ENCODE results near the gene GGA1.

GGA1 gene

GRCh38 chr22:37608477-37609239 is at the start of gene GGA1:
TSS of gene GGA1 (plus strand) at chr22:37608834. CDS start at chr22:37608861, 27 bp downstream.
- DNase-seq (ENCODE audit: low read depth): peak; percentile 94

- no peak for DNase-seq (ENCODE audit: low read depth)
Observed at GRCh38 chr22:37559521-37559900, 49.1 kb upstream of the GGA1 start.

DNA sequence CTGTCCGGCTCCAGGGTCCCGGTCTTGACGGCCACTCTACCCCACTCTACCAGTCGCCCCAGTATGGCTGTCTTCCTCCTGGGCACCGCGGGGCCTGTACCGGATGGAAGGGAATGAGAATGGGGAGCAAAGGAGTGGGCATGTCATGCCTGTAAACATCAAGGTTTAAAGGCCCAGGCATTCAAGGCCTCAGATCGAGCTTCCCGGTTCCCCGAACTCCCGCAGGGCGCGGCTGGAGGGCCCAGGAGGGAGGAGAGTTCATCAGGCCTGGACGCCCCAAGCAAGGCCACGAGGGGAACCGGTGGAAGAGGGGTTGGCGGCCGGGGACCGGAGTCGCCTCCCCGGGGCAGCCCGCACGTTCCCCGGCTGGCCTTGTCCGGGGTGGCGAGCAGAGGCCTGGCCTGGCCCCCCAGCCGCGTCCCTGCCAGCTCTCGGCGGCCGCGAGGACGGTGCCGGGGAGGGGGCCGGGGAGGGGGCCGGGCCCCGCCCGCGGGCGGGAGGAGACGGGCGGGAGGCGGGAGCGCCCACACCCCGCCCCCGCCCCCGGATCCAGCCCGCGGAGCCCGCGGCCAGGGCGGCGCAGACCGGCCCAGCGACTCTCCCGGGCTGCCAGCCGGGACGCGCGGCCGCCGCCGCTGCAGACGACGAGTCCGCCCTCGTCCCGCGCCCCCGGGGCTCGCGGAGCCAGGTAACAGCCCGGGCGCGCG is 48.6 kb upstream of the GGA1 start, which contains the start of gene CDC42EP1:
Gene CDC42EP1 (plus strand): TSS at position 580 of the 707 bp plus-strand sequence. CDS start 5,870 bp downstream, outside the sequence.
- DNase-seq (ENCODE audit: low read depth): no peak

GRCh38 chr22:37560608-37561211 is 47.9 kb upstream of the GGA1 start:
- no peak for DNase-seq (ENCODE audit: low read depth)

DNA sequence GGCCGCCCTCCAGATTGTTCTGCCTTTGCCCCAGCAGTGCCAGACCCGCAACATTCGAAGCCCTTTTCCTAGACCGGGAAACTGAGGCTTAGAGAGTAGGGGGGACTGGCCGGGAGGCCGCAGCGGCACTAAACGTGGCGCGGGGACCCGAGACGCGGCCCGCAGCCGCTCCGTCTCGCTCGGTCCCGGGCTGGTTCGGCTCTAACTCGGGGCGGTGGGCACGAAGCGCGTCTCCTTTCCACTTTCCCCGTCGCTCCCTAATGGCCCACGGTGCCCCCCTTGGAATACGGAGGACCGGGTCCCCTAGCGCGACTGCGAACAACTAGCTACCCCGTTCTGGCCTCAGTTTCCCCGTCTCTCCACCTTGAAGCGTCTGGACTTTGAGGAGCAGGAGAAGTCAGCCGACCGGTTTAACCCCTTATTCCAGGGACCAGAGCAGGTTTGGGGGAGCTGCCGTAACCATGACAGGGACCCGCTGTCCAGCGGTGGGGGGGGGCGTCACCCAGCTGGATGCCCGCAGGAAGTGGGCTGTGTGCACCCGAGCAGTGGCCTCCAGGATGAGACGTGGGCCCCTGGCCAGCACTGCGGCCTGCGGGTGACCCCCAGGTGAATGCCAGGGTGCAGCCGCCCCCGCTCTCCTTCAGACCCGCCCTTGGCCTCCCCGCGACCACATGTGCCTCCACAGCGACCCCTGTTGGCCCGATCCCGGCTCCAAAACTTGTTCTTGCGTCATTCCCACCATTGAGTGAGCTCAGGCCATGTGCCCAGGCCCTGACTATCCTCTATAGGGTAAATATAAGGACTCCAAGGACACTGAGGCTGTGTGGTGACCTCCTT is 47.2 kb upstream of the GGA1 start:
- peak; percentile 47 for DNase-seq (ENCODE audit: low read depth)

DNA sequence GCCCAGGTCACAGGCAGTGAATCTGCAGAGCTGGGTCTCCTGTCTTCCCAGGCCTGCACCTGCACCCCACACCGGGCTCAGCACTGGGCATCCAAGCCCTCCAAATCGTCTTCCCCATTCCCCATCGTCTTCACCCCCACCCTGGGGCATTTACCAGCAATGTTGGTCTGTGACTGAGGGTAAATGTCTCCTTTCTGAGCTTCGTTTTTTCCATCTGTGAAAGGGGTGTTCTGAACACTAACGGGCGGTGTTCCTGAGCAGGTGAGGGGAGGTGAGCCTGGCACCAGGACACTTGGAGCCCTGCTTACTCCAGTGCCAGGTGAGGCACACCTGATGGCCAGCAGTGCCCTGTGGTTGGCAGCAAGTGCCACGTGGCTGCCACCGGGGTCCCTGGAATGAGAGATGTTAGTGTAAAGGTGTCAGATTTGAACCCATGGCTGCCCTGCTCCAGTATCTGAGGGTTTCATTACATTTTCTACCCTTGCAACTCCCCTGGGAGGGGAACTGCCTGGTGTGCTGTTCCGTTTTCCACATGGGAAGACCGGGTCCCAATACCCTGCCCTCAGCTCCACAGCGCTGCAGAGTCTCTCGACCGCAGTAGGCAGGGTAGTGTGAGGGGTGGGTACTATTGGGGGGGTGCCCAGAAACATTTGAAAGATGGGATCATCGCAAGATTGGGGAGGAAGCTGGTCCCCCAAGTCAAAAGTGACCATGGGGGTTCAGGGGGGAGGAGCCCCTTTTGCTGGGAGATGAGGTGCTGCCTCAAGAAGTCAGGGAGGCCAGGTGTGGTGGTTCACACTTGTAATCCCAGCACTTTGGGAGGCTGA is 46.4 kb upstream of the GGA1 start:
- no peak for DNase-seq (ENCODE audit: low read depth)

DNA sequence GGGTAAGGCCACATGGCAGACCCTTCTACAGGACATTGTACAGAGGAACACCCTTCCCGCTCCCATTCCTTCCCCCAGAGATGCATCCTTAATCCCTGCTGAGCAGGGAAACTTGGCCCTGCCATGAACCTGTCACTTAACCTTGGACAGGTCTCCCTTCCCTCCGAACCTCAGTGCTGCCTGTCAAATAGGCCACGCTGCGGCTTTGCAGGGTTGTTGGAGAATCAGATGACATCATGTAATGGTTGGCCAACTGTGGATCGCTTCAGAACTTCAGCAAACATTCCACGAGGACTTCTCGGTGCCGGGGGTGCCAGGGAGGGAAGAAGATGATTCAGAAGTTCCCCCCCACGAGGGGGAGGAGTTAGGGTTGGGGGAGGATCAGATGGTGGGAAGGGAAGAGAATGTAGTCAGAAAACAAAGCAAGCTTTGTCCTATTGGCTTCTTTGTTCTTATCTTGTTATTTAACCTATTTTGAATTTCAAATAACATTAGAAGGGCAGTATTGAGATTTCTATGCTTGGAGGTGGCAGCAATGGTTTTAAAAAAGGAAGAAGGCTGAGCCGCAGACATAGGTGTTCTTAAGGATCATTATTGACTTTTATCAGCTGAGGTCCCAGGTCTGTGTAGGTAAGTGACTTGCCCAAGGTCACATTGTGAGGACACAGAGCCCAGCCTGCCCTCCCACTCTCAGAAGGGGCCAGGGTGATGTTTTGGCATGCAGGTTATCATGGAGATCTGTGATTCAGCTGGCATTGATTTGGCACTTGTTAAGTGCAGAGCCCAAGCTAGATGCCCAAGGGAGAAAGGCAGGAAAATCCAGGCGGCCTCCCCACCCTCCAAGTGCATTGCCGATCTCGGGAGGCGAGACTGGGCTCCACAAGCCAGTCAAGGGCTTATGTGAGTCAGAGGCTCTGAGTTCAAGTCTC is 45.2 kb upstream of the GGA1 start:
- DNase-seq (ENCODE audit: low read depth): no peak

GRCh38 chr22:37564111-37564711 is 44.4 kb upstream of the GGA1 start:
- no peak for DNase-seq (ENCODE audit: low read depth)

GRCh38 chr22:37565830-37566229 is 42.8 kb upstream of the GGA1 start:
- DNase-seq (ENCODE audit: low read depth): no peak

DNA sequence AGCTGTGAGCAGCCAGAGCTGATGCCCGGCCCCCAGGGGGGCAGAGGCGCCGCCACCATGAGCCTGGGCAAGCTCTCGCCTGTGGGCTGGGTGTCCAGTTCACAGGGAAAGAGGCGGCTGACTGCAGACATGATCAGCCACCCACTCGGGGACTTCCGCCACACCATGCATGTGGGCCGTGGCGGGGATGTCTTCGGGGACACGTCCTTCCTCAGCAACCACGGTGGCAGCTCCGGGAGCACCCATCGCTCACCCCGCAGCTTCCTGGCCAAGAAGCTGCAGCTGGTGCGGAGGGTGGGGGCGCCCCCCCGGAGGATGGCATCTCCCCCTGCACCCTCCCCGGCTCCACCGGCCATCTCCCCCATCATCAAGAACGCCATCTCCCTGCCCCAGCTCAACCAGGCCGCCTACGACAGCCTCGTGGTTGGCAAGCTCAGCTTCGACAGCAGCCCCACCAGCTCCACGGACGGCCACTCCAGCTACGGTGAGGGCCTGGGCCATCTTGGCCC is 42.3 kb upstream of the GGA1 start:
- DNase-seq (ENCODE audit: low read depth): peak; percentile 22

DNA sequence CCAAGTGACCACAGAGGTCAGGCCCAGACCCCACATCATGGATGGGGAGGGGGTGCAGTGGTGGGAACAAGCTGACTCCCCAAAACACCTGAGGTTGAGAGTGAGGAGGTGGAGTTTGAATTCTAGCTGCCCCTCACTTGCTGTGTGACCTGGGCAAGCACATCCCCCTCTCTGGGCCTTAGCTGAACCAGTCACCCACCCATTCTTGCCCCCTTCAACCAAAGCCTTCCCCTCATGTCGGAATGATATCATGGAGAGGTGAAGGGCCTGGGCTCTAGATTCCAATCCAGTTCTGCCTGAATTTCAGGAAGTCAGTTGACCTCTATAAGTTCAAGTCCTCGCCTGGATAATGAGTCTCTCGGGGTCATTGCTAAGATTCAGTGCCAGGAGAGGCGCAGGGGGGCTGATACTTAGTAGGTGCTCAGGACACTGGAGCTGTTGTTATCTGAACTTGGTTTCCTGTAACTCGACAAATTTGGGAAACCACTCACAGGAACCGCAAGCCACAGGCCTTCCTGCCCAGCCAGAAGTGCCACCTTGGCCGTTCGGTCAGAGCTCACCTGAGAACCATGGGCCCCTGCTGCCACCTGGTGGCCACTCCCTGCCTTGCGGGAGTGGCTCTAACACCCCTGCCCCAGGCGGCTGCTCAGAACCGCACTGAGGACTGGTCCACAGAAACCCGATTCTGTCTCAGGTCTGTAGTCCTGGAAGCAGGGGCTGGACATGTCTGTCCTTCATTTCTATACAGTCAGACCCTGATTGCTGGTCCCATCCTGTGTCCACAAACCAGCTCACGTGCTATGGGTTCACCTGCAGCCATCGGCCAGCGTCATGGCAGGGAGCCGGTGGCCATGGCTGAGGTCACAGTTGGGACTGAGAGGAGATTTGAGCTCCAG is 41.5 kb upstream of the GGA1 start:
- DNase-seq (ENCODE audit: low read depth): peak; percentile 84

GRCh38 chr22:37568012-37568411 is 40.6 kb upstream of the GGA1 start:
- DNase-seq (ENCODE audit: low read depth): no peak

GRCh38 chr22:37568448-37569008 is 40.1 kb upstream of the GGA1 start:
- no peak for DNase-seq (ENCODE audit: low read depth)

- DNase-seq (ENCODE audit: low read depth): no peak
Observed at GRCh38 chr22:37569009-37569920, 39.4 kb upstream of the GGA1 start.

DNA sequence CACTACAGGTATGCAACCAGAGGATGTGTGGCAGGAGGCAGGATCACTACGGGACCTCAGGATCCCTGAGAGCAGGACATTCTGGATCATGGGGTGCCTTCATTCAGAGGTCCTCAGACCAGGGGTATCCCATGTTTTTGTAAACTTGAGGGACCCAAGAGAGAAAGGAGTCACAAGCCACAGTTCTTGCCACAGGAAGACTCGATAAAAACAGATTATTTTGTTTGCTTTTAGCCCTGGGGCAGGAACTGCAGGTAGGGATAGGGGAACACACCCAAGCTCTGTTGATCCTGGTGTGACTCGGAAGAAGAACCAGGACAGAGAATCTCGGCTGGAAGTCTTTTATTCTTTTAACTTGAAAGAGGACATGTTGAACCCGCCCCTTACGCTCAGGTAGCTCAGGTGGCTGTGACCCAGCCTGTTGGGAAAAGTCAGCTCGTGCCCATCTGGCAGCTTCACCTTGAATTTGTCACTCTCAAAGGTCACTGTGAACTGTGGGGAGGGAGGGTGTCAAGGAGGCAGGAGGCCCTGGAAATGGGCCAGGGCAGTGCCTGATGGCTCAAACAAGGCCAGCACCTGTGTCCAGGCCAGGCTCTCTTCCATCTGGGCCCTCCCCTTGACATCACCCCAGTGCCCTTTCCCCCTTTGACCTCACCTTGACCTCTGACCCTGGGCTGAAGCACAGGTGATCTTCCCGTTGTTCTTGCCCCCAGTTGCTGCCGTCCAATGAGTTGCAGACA is 38.5 kb upstream of the GGA1 start:
- DNase-seq (ENCODE audit: low read depth): no peak

DNA sequence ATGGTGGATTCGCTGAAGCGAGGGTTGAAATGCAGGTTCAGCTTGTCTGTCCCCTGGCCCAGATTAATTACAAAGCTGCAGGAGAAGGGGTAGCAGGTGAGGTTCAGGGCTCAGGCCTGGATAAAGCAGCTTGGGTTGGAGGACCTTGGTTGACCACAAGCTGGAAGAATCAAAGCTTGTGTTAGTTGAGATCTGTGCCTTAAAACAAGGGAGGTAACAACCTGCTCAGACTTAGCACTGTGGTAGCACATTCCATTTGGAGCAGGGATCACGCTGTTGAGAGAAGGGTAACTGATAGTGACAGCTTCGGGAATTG is 38.0 kb upstream of the GGA1 start:
- no peak for DNase-seq (ENCODE audit: low read depth)
